HG03442 (cell line): ENCODE measurements around the gene LELP1.
"Not testable (repeated sequence)": the region's sequence is repeated elsewhere in the genome, so short reads cannot be mapped to it uniquely, and the experiment has no call there.

Experiments used
- ATAC-seq: cut with Tn5 transposase; IDR thresholded peaks from one replicate; pipeline ENCODE4 v1.9.1; 2021; ENCODE audit warnings: mild to moderate bottlenecking, moderate library complexity; ENCODE audit not compliant: unreplicated experiment

LELP1 gene

GRCh38 chr1:153203130-153203529 lies at the start of gene LELP1:
LELP1 (plus strand) TSS chr1:153203430; CDS start chr1:153204708, 1,278 bp downstream.
- no peak for ATAC-seq

DNA sequence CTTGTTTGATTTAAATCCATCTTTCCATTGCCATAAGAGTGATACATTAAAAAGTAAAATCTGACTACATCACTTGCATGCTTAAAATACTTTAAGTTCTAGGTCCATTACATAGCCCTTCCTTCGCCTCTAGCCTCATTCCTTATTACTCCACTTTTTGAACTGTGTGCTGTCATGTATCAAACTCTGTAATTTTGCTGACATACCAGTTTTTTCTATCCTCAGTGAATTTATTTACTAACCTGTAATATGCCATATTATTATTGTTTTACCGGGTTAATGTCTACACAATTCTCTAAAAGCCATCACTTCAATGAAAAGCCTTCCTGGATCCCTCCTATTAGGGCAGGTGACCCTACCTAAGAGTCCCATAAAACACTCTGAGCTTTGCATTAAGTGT lies 47.7 kb upstream of the LELP1 start:
- ATAC-seq: no peak

GRCh38 chr1:153168686-153169085 lies 34.5 kb upstream of the LELP1 start:
- ATAC-seq: no peak

GRCh38 chr1:153174624-153175023 lies 28.6 kb upstream of the LELP1 start:
- no peak for ATAC-seq

DNA sequence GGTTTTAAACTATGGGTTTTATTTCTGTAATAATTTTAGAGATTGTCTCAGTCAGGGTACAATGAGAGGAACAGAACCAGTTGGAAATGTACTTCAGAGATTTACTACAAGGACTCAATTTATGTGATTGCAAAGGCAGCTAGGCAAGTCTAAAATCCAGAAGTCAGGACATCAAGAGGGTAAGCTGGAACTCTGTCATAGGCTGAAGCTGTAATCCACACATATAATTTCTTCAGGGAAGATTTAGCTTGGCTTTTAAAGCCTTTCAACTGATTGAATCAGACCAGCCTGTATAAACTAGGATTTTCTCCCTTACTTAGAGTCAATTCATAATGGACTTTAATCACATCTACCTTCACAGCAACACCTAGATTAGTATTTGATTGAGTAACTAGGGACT lies 24.3 kb upstream of the LELP1 start:
- no peak for ATAC-seq

- no peak for ATAC-seq
Observed at GRCh38 chr1:153180556-153180955, 22.7 kb upstream of the LELP1 start.

DNA sequence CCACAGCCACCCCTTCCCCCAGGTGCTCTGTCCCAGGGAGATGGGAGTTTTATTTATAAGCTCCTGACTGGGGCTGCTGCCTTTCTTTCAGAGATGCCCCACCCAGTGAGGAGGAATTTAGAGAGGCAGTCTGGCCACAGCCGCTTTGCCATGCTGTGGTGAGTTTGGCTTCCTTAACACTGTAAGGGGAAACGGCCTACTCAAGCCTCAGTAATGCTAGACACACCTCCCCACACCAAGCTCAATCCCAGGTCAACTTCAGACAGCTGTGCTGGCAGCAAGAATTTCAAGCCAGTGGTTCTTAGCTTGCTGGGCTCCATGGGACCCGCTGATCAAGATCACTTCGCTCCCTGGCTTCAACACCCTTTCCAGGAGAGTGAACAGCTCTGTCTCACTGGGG lies 14.9 kb upstream of the LELP1 start:
- ATAC-seq: not testable (repeated sequence)

GRCh38 chr1:153190373-153190772 lies 12.9 kb upstream of the LELP1 start:
- no peak for ATAC-seq

DNA sequence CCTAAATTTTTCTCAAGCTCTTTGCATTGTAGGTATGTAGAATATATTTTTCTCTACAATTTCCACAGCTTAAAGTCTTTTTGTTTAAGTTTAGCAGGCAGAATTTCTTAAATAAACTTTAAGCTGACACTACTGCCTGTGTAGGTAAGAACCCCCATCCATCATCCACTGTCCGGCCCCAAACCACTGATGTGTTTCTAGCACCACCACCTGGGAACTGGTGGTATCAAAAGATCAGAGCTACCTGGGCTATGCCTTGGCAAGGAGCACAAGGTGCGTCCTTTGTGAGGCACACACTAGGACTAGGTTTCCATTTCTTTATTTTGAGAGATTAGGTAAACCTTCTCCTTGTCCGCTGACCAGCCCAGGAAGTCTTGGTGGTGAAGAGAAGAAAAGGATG lies 10.5 kb upstream of the LELP1 start:
- ATAC-seq: no peak

DNA sequence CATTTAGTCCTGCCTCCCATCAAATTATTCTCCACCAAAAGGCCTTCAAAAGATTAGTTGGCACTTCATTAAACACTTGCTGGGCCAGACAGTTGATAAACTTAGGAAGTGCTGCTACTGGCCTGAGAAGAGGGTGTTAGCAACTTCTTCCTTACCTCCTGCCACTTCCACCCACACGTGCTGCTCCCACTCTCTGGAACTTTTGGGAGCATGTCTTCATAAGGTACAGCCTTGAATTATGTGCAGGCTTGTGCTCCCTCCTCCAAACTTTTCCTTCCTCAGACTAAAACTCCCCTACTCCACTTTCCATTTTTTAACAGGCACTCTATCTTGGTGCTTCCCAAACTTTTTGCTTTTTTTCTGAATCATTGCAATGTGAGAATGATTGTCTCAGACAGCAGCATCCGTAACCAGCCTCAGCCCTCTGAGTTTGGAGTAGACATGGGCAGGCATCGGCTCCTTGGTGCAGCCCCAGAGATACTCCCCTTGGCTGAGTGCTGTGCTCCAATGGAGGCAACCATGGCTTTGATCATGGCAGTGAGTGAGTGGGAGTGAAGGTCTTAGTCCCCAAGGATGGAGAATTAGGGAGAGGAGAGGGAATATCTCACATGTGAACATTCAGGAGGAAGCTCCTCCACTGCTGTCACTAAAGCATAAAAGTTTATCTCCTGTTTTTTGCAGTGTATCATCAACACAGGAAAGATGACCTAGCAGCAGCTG lies 8.7 kb upstream of the LELP1 start:
- ATAC-seq: no peak

DNA sequence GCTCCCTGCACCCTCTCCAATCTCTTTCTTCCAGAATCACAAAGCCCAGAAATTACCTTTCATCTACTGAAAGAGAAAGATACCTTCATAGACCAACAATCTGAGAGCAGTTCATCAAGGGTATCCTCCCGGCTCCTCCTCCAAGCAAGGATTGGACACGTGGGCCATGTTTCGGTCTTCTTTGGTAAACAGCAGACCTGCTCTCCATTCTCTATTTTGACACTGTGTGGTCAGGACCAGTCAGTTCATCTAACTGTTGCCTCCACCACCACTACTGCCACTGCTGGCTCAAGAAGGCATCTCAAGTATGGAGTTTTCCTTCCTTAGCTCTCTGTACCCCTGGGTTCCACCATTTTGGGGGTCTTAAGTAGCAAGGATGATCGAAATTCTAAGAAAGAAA lies 8.0 kb upstream of the LELP1 start:
- no peak for ATAC-seq

DNA sequence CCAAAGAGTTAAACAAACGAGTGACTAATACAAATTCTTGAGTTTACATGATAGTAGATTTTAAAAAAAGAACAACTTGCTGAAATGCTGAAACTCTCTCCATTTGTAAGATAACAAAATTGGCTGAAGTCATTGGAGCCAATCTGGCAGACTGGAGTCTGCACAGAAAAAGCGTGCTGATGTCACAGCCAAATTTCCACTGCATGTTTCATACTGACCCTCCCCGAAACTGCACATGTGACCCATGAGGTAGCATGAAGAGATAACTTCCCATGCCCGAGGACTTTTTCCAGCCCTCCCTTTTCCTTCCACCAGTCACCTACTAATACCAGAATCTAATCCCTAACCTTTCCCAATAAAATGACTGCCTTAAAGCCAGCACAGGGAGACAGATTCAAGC lies 1.2 kb upstream of the LELP1 start:
- no peak for ATAC-seq

- ATAC-seq: no peak
Observed at GRCh38 chr1:153206631-153207030, 3.4 kb downstream of the LELP1 start.

DNA sequence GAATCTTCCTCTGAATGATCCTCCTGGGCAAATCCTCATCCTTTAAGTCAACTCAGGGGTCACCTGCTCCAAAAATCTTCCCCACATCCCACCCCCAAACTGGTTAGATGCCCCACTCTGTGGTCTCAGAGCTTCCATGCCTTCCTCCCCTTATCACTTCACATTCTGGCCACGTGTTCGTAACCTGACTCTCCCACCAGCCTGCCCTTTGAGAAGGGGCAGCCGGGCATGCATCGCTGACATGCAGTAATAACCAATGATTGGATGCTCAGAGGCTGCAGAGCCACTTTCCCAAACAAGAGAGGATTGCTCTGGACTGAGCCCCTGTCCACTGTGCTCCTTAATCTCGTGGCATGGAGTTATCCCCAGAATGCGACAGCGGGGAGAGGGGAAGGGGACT lies 7.0 kb downstream of the LELP1 start:
- no peak for ATAC-seq

DNA sequence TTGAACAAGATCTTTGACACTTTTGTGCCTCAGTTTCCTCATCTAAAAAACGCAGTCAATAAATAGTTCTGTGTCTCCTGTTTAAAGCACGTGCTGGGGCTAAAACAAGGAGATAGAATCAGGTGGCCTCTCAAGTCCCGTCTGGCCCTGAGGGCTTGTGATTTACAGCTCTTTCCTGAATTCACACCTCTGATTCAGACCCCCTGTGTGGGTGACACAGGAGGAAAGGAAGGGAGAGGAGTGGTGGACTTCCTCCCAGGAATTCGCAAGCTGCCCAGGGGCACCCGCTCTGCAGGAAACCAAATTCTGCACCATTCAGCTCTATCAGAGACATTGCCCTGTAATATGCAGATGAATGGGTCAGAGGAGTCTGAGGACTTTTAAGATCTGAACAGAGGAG lies 9.0 kb downstream of the LELP1 start:
- no peak for ATAC-seq

- ATAC-seq: no peak
Observed at GRCh38 chr1:153213519-153213918, 10.3 kb downstream of the LELP1 start.

GRCh38 chr1:153217212-153217611 lies 14.0 kb downstream of the LELP1 start, which contains the start of gene PRR9:
PRR9 (plus strand) TSS chr1:153217584; CDS start chr1:153218145, 561 bp downstream.
- ATAC-seq: no peak

DNA sequence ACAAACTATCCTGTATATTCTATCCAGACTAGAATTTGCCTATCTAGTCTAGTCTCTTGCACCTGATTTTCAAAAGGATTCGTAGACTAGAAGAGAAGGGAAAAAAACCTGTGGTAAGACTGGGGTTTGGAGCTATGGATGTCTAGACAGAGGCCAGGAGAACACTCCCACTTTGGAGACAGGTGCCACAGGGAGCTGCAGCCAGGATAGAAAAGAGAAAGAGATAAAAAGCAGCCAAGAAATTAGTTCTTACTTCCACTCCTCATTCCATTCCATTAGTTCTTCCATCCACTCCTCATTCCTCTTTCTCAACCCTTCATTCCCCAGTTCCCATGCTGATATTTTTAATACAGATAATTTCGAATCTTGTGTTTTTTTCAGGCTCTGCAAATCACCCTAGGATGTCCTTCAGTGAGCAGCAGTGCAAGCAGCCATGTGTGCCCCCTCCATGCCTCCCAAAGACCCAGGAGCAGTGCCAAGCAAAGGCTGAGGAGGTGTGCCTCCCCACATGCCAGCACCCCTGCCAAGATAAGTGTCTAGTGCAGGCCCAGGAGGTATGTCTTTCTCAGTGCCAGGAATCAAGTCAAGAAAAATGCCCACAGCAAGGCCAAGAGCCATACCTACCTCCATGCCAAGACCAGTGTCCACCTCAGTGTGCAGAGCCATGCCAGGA lies 14.7 kb downstream of the LELP1 start:
- ATAC-seq: no peak

- ATAC-seq: no peak
Observed at GRCh38 chr1:153220606-153221303, 17.5 kb downstream of the LELP1 start.

- ATAC-seq: peak; percentile 69
Observed at GRCh38 chr1:153223040-153223891, 20.0 kb downstream of the LELP1 start.

GRCh38 chr1:153227810-153228209 lies 24.6 kb downstream of the LELP1 start:
- ATAC-seq: no peak
